Measurements from ENCODE around the gene NAGS. TPM values are rescaled to one million over a fixed set of nuclear protein-coding genes. Genes with fewer than 3 reads are reported as not detected.
"Not testable (repeated sequence)": the region's sequence is repeated elsewhere in the genome, so short reads cannot be mapped to it uniquely, and the experiment has no call there.

The NAGS gene, protein sequence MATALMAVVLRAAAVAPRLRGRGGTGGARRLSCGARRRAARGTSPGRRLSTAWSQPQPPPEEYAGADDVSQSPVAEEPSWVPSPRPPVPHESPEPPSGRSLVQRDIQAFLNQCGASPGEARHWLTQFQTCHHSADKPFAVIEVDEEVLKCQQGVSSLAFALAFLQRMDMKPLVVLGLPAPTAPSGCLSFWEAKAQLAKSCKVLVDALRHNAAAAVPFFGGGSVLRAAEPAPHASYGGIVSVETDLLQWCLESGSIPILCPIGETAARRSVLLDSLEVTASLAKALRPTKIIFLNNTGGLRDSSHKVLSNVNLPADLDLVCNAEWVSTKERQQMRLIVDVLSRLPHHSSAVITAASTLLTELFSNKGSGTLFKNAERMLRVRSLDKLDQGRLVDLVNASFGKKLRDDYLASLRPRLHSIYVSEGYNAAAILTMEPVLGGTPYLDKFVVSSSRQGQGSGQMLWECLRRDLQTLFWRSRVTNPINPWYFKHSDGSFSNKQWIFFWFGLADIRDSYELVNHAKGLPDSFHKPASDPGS
- 43.7 and 46.9 TPM in 2 replicates for total RNA-seq (2012; rRNA removed)

DNA sequence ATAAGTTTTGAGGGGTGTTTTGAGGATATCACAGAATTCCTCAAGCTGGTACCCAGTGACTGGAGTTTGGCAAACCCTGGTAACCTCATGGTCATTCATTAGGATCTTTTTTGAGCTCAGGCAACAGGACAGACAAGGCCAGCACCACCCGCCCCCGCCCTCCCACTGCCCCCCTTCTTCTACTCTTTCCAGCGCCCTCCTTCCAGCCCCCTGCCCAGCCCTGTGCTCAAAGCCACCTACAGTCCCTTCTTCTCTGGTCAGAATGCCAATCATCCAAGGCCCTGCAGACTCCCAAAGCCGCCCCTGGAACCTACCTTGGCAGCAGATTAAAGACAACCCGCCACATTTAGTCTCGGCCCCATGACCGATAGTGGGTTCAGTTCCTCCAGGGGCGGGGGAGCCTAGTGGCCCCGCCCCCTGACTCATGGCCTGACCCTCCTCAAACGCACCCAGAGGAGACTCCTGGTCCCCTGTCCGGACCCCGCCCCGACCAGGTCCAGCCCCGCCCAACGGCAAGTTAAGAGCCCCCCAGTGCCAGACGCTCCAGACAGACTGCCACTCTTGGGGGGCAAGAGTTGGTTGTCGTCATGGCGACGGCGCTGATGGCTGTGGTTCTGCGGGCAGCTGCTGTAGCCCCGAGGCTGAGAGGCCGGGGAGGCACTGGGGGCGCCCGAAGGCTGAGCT lies at the start of gene NAGS:
Gene NAGS, plus strand, starts transcription at position 546 of the 684 bp plus-strand sequence. Its CDS starts 42 bp downstream, at position 588.
- Histone ChIP-seq H3K4me2 (ENCODE audit: low read length) (peak within 1 kb of the TSS; percentile 97), H3K4me1 (ENCODE audit: control insufficient read depth, insufficient read depth, low read length) (peaks cover 60% of the 10 kb centered on the region), H3K4me3 (ENCODE audit: low read length) (peak within 1 kb of the TSS; percentile 82), H3K36me3 (ENCODE audit: insufficient read depth, low read length) (peaks cover 19% of the 10 kb centered on the region), H3K27me3 (ENCODE audit: control insufficient read depth, insufficient read depth, low read length) (no peaks in the 10 kb centered on the region), H3K9me3 (replicated peaks; ENCODE audit: low read length) (no peaks in the 10 kb centered on the region), H3K9ac (ENCODE audit: low read depth, low read length) (peak within 1 kb of the TSS; percentile 76)

DNA sequence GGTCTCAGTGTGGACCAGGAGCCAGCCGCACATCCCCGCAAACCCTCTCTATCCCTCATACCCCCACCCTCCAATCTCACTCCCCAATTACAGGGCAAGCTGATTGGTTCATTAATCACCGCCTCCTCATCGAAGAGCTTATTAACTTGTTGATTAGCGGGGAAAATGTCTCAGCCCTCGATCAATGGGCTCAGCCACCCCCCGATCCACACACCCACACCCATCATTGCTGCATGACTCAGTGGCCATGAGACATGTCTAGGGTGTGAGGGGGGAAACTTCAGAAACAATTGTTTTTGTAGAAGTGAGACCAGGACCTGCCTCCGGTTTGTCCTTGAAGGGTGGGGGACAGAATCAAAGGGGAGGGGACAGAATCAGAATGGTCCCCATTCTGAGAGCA lies 48.2 kb upstream of the NAGS start:
- H3K4me3 ChIP-seq (ENCODE audit: low read length): no peak overlapping the region
- no peak overlapping the region for H3K9ac ChIP-seq (ENCODE audit: low read depth, low read length)
- H3K4me1 ChIP-seq (ENCODE audit: control insufficient read depth, insufficient read depth, low read length): peaks cover 15% of the 10 kb centered on the region
- H3K36me3 ChIP-seq (ENCODE audit: insufficient read depth, low read length): no peaks in the 10 kb centered on the region
- peaks cover 52% of the 10 kb centered on the region for H3K27me3 ChIP-seq (ENCODE audit: control insufficient read depth, insufficient read depth, low read length)
- H3K9me3 ChIP-seq (replicated peaks; ENCODE audit: low read length): peaks cover 4% of the 10 kb centered on the region
- no peak overlapping the region for H3K4me2 ChIP-seq (ENCODE audit: low read length)

DNA sequence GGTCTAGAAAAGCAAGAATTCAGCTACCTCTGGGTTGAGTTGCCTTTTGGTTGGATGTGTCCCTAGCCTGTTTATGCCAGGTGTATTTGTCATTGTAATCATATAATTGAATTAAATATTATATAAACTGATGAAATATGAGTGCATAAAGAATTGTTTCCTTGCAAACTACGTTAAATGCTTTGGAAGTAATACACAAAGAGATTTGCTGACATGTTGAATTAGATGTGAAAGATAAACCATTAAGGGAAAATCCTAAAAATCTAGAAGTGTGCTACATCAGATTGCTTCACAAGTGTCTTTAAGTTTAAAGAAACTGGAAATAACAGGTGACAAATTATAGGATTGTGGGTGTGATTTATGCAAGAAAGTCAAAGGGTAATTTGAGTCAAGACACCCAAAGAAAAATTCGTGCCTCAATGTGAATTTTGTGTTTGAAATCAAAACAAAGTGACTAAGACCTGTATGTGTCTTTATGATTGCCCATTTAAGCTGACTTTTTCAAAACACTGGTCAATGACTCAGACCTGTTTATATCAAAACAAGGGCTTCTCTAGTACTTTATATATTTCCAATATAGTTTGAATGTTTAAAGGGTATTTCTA lies 45.6 kb upstream of the NAGS start:
- no peak overlapping the region for H3K4me3 ChIP-seq (ENCODE audit: low read length)
- peaks cover 41% of the 10 kb centered on the region for H3K27me3 ChIP-seq (ENCODE audit: control insufficient read depth, insufficient read depth, low read length)
- no peaks in the 10 kb centered on the region for H3K36me3 ChIP-seq (ENCODE audit: insufficient read depth, low read length)
- no peaks in the 10 kb centered on the region for H3K9me3 ChIP-seq (replicated peaks; ENCODE audit: low read length)
- H3K4me1 ChIP-seq (ENCODE audit: control insufficient read depth, insufficient read depth, low read length): peaks cover 15% of the 10 kb centered on the region
- no peak overlapping the region for H3K4me2 ChIP-seq (ENCODE audit: low read length)
- H3K9ac ChIP-seq (ENCODE audit: low read depth, low read length): no peak overlapping the region

DNA sequence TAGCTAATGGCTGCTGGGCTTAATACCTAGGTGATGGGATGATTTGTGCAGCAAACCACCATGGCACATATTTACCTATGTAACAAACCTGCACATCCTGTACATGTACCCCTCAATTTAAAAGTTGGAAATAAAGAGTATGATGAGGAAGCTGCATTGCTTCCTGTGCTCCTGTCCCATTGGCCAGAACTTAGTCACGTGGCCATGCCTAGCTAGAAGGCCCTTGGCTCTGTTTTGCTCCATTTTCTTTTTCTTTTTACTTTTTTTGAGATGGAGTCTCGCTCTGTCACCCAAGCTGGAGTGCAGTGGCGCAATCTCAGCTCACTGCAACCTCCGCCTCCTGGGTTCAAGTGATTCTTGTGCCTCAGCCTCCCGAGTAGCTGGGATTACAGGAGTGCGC lies 43.1 kb upstream of the NAGS start:
- not testable (repeated sequence) for H3K9me3 ChIP-seq (replicated peaks; ENCODE audit: low read length); H3K4me3 ChIP-seq (ENCODE audit: low read length); H3K9ac ChIP-seq (ENCODE audit: low read depth, low read length); H3K36me3 ChIP-seq (ENCODE audit: insufficient read depth, low read length); H3K4me2 ChIP-seq (ENCODE audit: low read length)
- Histone ChIP-seq H3K4me1 (ENCODE audit: control insufficient read depth, insufficient read depth, low read length) (peaks cover 15% of the 10 kb centered on the region), H3K27me3 (ENCODE audit: control insufficient read depth, insufficient read depth, low read length) (peaks cover 29% of the 10 kb centered on the region)

DNA sequence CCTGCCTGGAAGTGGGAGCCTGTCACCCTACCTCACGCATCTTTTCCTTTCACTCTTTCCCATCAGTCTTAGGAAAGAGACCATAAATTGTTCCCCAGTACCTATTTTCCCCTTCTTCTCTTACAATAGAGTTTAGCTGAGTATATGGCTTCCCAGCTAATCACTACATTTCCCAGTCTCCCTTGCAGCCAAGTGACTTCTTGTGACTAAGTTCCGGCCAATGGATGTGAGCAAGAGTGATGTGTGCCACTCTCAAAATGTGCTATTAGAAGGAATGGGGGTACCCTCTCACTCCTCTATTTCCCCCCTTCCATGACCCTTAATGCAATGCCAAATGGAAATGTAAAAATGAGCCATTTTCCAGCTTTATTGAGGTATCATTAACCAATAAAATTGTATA lies 42.5 kb upstream of the NAGS start:
- no peaks in the 10 kb centered on the region for H3K9me3 ChIP-seq (replicated peaks; ENCODE audit: low read length)
- peaks cover 30% of the 10 kb centered on the region for H3K27me3 ChIP-seq (ENCODE audit: control insufficient read depth, insufficient read depth, low read length)
- H3K9ac ChIP-seq (ENCODE audit: low read depth, low read length): no peak overlapping the region

DNA sequence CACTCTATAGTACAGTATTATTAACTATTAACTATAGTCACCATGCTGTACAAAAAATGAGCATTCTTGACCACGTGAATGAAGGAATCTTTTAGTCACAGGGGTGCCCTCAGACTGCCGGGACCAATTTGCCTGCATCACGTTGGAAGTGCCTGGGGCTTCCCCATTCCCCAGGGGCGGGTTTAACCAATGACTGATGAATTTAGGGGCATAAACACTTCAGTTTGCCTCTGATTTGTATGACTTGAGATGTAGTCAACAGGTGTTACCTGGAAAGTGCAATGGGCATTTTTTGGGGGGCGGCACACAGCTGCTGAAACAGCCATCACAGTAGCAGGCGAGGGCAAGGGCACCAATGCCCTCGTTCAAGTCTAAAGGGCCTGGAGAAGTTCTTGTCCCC lies 41.9 kb upstream of the NAGS start:
- Histone ChIP-seq H3K4me1 (ENCODE audit: control insufficient read depth, insufficient read depth, low read length) (peaks cover 15% of the 10 kb centered on the region), H3K9me3 (replicated peaks; ENCODE audit: low read length) (no peaks in the 10 kb centered on the region), H3K27me3 (ENCODE audit: control insufficient read depth, insufficient read depth, low read length) (peaks cover 31% of the 10 kb centered on the region), H3K36me3 (ENCODE audit: insufficient read depth, low read length) (no peaks in the 10 kb centered on the region), H3K9ac (ENCODE audit: low read depth, low read length) (no peak overlapping the region), H3K4me2 (ENCODE audit: low read length) (no peak overlapping the region), H3K4me3 (ENCODE audit: low read length) (no peak overlapping the region)

More for the DNA sequence above, 42.5 kb upstream of the NAGS start:
- no peak overlapping the region for H3K4me3 ChIP-seq (ENCODE audit: low read length)
- peaks cover 15% of the 10 kb centered on the region for H3K4me1 ChIP-seq (ENCODE audit: control insufficient read depth, insufficient read depth, low read length)
- H3K4me2 ChIP-seq (ENCODE audit: low read length): no peak overlapping the region
- H3K36me3 ChIP-seq (ENCODE audit: insufficient read depth, low read length): no peaks in the 10 kb centered on the region

DNA sequence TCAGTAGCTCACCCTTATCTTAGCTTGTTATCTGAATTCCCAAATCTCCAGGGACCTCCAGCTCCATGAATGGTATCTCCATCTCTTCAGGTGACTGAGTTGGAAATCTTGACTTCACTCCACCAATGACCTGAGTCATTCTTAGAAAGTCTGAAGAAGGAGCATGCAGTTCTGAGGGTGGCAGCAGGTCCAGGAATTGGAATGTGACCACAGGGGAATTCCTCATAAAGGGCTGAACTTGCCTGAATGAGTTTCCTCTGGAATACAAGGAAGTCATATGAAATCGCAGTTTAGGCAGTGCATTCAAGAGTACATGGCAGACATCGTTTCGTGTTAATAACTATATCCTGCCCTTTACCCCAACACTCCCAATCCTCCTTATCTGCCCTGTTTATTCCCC lies 38.1 kb upstream of the NAGS start:
- H3K9ac ChIP-seq (ENCODE audit: low read depth, low read length): no peak overlapping the region
- peaks cover 39% of the 10 kb centered on the region for H3K27me3 ChIP-seq (ENCODE audit: control insufficient read depth, insufficient read depth, low read length)
- H3K9me3 ChIP-seq (replicated peaks; ENCODE audit: low read length): no peaks in the 10 kb centered on the region
- no peaks in the 10 kb centered on the region for H3K4me1 ChIP-seq (ENCODE audit: control insufficient read depth, insufficient read depth, low read length)
- no peak overlapping the region for H3K4me3 ChIP-seq (ENCODE audit: low read length)
- H3K36me3 ChIP-seq (ENCODE audit: insufficient read depth, low read length): no peaks in the 10 kb centered on the region
- no peak overlapping the region for H3K4me2 ChIP-seq (ENCODE audit: low read length)

DNA sequence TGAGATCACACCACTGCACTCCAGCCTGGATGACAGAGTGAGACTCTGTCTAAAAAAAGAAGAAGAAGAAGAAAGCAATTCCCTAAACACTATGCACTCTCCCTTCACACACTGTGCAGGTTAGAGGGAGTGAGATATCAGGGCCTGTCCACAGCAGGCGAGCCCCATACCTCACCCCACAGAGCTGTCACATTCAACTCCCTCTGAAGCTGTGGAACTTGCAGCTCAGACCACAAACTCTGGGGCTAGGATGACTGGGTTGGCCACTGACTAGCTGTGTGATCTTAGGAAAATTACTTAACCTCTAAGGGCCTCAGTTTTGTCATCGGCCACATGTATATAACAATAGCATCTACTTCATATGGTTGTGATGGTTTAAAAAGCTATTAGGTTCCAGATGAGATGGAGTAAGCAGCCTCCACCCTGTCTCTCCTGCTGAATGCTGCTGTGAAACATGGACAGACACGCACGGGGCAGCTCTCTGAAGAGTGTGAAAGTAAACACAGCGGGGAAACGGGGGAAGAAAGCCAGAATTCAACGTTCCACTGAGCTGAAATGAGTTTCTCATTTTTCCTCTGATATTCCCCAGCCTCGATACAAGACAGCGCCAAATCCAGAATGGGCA lies 37.1 kb upstream of the NAGS start:
- H3K4me2 ChIP-seq (ENCODE audit: low read length): peak overlapping the region; percentile 59
- H3K9me3 ChIP-seq (replicated peaks; ENCODE audit: low read length): no peaks in the 10 kb centered on the region
- H3K4me1 ChIP-seq (ENCODE audit: control insufficient read depth, insufficient read depth, low read length): no peaks in the 10 kb centered on the region
- no peak overlapping the region for H3K4me3 ChIP-seq (ENCODE audit: low read length)
- no peak overlapping the region for H3K9ac ChIP-seq (ENCODE audit: low read depth, low read length)
- no peaks in the 10 kb centered on the region for H3K36me3 ChIP-seq (ENCODE audit: insufficient read depth, low read length)
- H3K27me3 ChIP-seq (ENCODE audit: control insufficient read depth, insufficient read depth, low read length): peaks cover 37% of the 10 kb centered on the region

DNA sequence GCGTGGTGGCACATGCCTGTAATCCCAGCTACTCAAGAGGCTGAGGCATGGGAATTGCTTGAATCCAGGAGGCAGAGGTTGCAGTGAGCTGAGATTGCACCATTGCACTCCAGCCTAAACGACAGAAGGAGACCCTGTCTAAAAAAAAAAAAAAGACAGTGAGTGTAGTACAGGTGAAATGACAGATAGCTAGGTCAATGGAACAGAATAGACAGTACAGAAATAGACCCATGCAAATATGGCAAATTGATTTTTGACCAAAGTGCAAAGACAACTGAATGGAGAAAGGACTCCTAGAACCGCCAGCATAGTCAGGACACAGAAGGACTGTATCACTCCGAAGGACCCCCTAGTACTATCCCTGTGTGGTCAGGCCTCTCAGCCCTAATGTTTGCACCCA lies 34.1 kb upstream of the NAGS start:
- no peaks in the 10 kb centered on the region for H3K9me3 ChIP-seq (replicated peaks; ENCODE audit: low read length)
- H3K4me1 ChIP-seq (ENCODE audit: control insufficient read depth, insufficient read depth, low read length): no peaks in the 10 kb centered on the region
- peaks cover 34% of the 10 kb centered on the region for H3K27me3 ChIP-seq (ENCODE audit: control insufficient read depth, insufficient read depth, low read length)
- H3K9ac ChIP-seq (ENCODE audit: low read depth, low read length): no peak overlapping the region
- no peak overlapping the region for H3K4me2 ChIP-seq (ENCODE audit: low read length)
- H3K4me3 ChIP-seq (ENCODE audit: low read length): no peak overlapping the region
- H3K36me3 ChIP-seq (ENCODE audit: insufficient read depth, low read length): no peaks in the 10 kb centered on the region

DNA sequence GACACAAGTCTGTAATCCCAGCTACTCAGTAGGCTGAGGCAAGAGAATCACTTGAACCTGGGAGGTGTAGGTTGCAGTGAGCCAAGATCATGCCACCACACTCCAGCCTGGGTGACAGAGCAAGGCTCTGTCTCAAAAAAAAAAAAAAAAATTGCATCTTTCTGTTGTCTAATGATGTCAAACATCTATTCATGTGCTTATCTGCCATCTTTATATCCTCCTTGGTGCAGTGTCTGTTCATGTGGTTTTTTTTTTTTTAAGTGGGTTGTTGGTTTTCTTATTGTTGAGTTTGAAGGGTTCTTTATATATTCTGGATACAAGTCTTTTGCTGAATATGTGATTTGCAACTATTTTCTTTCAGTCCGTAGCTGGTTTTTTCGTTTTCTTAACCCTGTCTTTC lies 33.0 kb upstream of the NAGS start:
- H3K36me3 ChIP-seq (ENCODE audit: insufficient read depth, low read length); H3K4me1 ChIP-seq (ENCODE audit: control insufficient read depth, insufficient read depth, low read length); H3K4me3 ChIP-seq (ENCODE audit: low read length); H3K9ac ChIP-seq (ENCODE audit: low read depth, low read length); H3K9me3 ChIP-seq (replicated peaks; ENCODE audit: low read length); H3K4me2 ChIP-seq (ENCODE audit: low read length): not testable (repeated sequence)
- peaks cover 31% of the 10 kb centered on the region for H3K27me3 ChIP-seq (ENCODE audit: control insufficient read depth, insufficient read depth, low read length)

All from skeletal muscle satellite cell (primary cell).